ENCODE measurements around the gene ANKRD65. TPM values are rescaled to one million over a fixed set of nuclear protein-coding genes. Genes with fewer than 3 reads are reported as not detected.

The ANKRD65 gene
- total RNA-seq, 1 experiment from 2014 or later, result not detected

- RAD21 ChIA-PET (ENCODE audit: low non-redundant PET in 1 of 2, low total read pairs in 2 of 2, uncharacterized antibody in 2 of 2, unreplicated experiment in 2 of 2), result no interaction called here
- no peak for DNase-seq (ENCODE audit: low read depth, low spot score)
- TF ChIP-seq EZH2 (IDR thresholded peaks at IDR 0.05) (no peak), JUND (IDR thresholded peaks at IDR 0.05) (no peak), REST (IDR thresholded peaks at IDR 0.05; ENCODE audit: low read depth) (no peak), POLR2AphosphoS5 (IDR thresholded peaks at IDR 0.05; ENCODE audit: low read depth, low read length) (no peak), ELF1 (IDR thresholded peaks at IDR 0.05; ENCODE audit: borderline replicate concordance, low read depth) (no peak), CEBPB (IDR thresholded peaks at IDR 0.05; ENCODE audit: low read depth) (no peak), ZNF274 (IDR thresholded peaks at IDR 0.05; ENCODE audit: low read depth, low read length) (no peak), ZFX (IDR thresholded peaks at IDR 0.05) (no peak), RAD21 (IDR thresholded peaks at IDR 0.05; ENCODE audit: low read depth) (no peak), CBX3 (IDR thresholded peaks at IDR 0.05; ENCODE audit: low read depth) (no peak), EGR1 (IDR thresholded peaks at IDR 0.05; ENCODE audit: low read depth) (no peak), TCF7L2 (IDR thresholded peaks at IDR 0.05; ENCODE audit: borderline replicate concordance, extremely low read depth, insufficient read depth, insufficient read length) (no peak), FOSL1 (IDR thresholded peaks at IDR 0.05; ENCODE audit: low read depth) (no peak)
- no TSS peak for BruUV-seq (replicated peaks)
- Histone ChIP-seq H3K36me3 (ENCODE audit: control insufficient read depth in 1 of 2, insufficient read depth in 2 of 2, low read length in 2 of 2) (no peaks in the 10 kb centered on the region), H3K27me3 (ENCODE audit: insufficient read depth, low read length) (no peaks in the 10 kb centered on the region), H2AFZ (ENCODE audit: low read depth, low read length, poor library complexity, severe bottlenecking) (no peak overlapping the region), H3K4me2 (ENCODE audit: low read length) (no peak overlapping the region), H3K9me3 (ENCODE audit: control insufficient read depth in 1 of 2, insufficient read depth in 1 of 2, low read depth in 1 of 2, low read length in 2 of 2) (no peaks in the 10 kb centered on the region), H3K79me2 (ENCODE audit: insufficient read depth, low read length) (no peaks in the 10 kb centered on the region), H3K9me2 (ENCODE audit: insufficient read depth) (no peaks in the 10 kb centered on the region), H3K27ac (ENCODE audit: low read depth, low read length) (no peak overlapping the region), H4K20me1 (ENCODE audit: insufficient read depth) (no peaks in the 10 kb centered on the region), H3K4me3 (replicated peaks in 1 of 2; ENCODE audit: low read depth in 1 of 2, low read length in 2 of 2) (no peak overlapping the region), H3K9ac (ENCODE audit: low read length) (no peak overlapping the region), H3K4me1 (ENCODE audit: control insufficient read depth in 1 of 2, insufficient read depth in 2 of 2, low read length in 2 of 2) (peaks cover 33 to 56% of the 10 kb centered on the region in 2 experiments)
- POLR2A ChIA-PET, result no interaction called here
- CTCF ChIA-PET, result no interaction called here
- intact Hi-C loops (cut with micrococcal nuclease), result no loop called here
- ATAC-seq, result no peak
Measured at GRCh38 chr1:1427106-1427819, 6.2 kb upstream of the ANKRD65 start.
